Thyroid gland (tissue), 4 donors: Measurements from ENCODE around the gene PKHD1. TPM values are rescaled to one million over a fixed set of nuclear protein-coding genes. Genes with fewer than 3 reads are reported as not detected.

ENCODE experiments used
- DNase-seq, 2 donors: peaks; one replicate each; pipeline ENCODE4 v3.0.0-alpha.2; 2019
- H3K27ac ChIP-seq, 3 donors: fragments of 200-600 bp; sonication (generic); 1 replicate in 2 of 3; 2 replicates in 1 of 3; pipeline ENCODE4 v1.5.1; 2016 to 2019; ENCODE audit warnings: mild to moderate bottlenecking in 1 of 3, moderate library complexity in 1 of 3
- H3K27me3 ChIP-seq: fragments of 200-600 bp; sonication (generic); one replicate; pipeline ENCODE4 v1.5.1; 2019
- H3K36me3 ChIP-seq, 2 donors: fragments of 200-600 bp; sonication (generic); one replicate each; pipeline ENCODE4 v1.5.1; 2016 to 2019
- H3K4me1 ChIP-seq, 2 donors: fragments of 200-600 bp; sonication (generic); one replicate each; pipeline ENCODE4 v1.5.1; 2017 to 2019
- H3K4me3 ChIP-seq, 3 donors: fragments of 200-600 bp; sonication (generic); replicated peaks in 1 of 3; 1 replicate in 2 of 3; 2 replicates in 1 of 3; pipeline ENCODE4 v1.5.1; 2016; ENCODE audit warnings: mild to moderate bottlenecking in 1 of 3
- H3K9me3 ChIP-seq: fragments of 200-600 bp; sonication (generic); one replicate; pipeline ENCODE4 v1.5.1; 2017
- POLR2A ChIP-seq, 2 donors: fragments of 450-650 bp; IDR thresholded peaks; one replicate each; pipeline ENCODE4 v1.6.1; 2017; ENCODE audit warnings: antibody characterized with exemption in 2 of 2, mild to moderate bottlenecking in 2 of 2, moderate library complexity in 1 of 2
- WGBS, 2 donors: methylation state at CpG; one replicate each; pipeline ENCODE4 v1.1.5; 2017; 5-methylcytosine and 5-hydroxymethylcytosine counted together
- intact Hi-C: fragments of 100-400 bp; cut with DNase I; formaldehyde crosslinking; loops from one replicate; pipeline ENCODE4 v1.15.1; 2023
- total RNA-seq, 4 donors: library from RNA; depleted of rRNA; stranded (reverse); fragments of >200 nt; gene quantifications; one replicate each; pipeline ENCODE4 v1.2.3, GENCODE V29; 2016
- TF ChIP-seq, protein P1 (sequence below), 6 experiments: fragments of 200-600 bp in 3 of 6; fragments of 450-650 bp in 3 of 6; sonication (generic) in 3 of 6; IDR thresholded peaks; one replicate each; pipeline ENCODE4 v1.5.1; 2016 to 2019; ENCODE audit warnings: antibody characterized with exemption in 6 of 6, mild to moderate bottlenecking in 2 of 6, inconsistent platforms in 1 of 6, moderate library complexity in 1 of 6

Gene PKHD1
- total RNA-seq, 4 donors from 2014 or later: under 0.01 to 0.11 (median 0.07) TPM

- H3K9me3 ChIP-seq: no peaks in the 10 kb centered on the region
- no peaks in the 10 kb centered on the region for H3K27me3 ChIP-seq
- no peaks in the 10 kb centered on the region for H3K4me1 ChIP-seq
- H3K36me3 ChIP-seq: no peaks in the 10 kb centered on the region
- DNase-seq: no peak
- intact Hi-C loops: no loop called here
- no peak for TF ChIP-seq POLR2A (IDR thresholded peaks at IDR 0.05)
- TF ChIP-seq, protein P1, sequence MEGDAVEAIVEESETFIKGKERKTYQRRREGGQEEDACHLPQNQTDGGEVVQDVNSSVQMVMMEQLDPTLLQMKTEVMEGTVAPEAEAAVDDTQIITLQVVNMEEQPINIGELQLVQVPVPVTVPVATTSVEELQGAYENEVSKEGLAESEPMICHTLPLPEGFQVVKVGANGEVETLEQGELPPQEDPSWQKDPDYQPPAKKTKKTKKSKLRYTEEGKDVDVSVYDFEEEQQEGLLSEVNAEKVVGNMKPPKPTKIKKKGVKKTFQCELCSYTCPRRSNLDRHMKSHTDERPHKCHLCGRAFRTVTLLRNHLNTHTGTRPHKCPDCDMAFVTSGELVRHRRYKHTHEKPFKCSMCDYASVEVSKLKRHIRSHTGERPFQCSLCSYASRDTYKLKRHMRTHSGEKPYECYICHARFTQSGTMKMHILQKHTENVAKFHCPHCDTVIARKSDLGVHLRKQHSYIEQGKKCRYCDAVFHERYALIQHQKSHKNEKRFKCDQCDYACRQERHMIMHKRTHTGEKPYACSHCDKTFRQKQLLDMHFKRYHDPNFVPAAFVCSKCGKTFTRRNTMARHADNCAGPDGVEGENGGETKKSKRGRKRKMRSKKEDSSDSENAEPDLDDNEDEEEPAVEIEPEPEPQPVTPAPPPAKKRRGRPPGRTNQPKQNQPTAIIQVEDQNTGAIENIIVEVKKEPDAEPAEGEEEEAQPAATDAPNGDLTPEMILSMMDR (IDR thresholded peaks at IDR 0.05): no peak
- H3K4me3 ChIP-seq: no peak overlapping the region
- 87 to 91% methylated on average over 1 of the region's 1 CpG for WGBS, 2 donors
- H3K27ac ChIP-seq: no peak overlapping the region
Observed at GRCh38 chr6:51616243-51616642, 471.2 kb downstream of the PKHD1 start.

GRCh38 chr6:51614725-51615124, 472.7 kb downstream of the PKHD1 start:
- no peak overlapping the region for H3K27ac ChIP-seq
- H3K27me3 ChIP-seq: no peaks in the 10 kb centered on the region
- no peaks in the 10 kb centered on the region for H3K9me3 ChIP-seq
- DNase-seq: no peak
- intact Hi-C loops: no loop called here
- no peak for TF ChIP-seq POLR2A (IDR thresholded peaks at IDR 0.05)
- TF ChIP-seq, protein P1 (IDR thresholded peaks at IDR 0.05): no peak
- H3K4me1 ChIP-seq: no peaks in the 10 kb centered on the region
- H3K36me3 ChIP-seq: no peaks in the 10 kb centered on the region
- H3K4me3 ChIP-seq: no peak overlapping the region

DNA sequence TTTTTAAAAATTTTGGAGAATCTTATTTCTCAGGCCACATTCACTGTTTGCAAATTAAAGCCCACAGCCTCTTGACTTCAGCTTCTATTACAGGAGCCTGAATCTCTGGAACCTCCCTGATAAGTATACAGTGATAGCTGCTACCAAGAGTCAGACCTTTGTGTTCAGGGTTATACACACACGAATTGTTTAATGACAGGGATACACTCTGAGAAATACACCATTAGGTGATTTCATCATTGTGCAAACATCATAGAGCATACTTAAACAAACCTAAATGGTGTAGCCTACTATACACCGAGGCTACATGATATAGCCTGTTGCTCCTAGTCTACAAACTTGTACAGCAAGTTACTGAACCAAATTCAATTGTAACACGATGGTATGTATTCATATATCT, 473.9 kb downstream of the PKHD1 start:
- H3K4me1 ChIP-seq: no peaks in the 10 kb centered on the region
- WGBS, 2 donors: 84 to 87% methylated on average over 3 of the region's 3 CpGs
- no peaks in the 10 kb centered on the region for H3K36me3 ChIP-seq
- DNase-seq: no peak
- H3K27me3 ChIP-seq: no peaks in the 10 kb centered on the region
- TF ChIP-seq, protein P1 (IDR thresholded peaks at IDR 0.05): no peak
- TF ChIP-seq POLR2A (IDR thresholded peaks at IDR 0.05): no peak
- no peak overlapping the region for H3K4me3 ChIP-seq
- no peaks in the 10 kb centered on the region for H3K9me3 ChIP-seq
- intact Hi-C loops: no loop called here
- no peak overlapping the region for H3K27ac ChIP-seq

DNA sequence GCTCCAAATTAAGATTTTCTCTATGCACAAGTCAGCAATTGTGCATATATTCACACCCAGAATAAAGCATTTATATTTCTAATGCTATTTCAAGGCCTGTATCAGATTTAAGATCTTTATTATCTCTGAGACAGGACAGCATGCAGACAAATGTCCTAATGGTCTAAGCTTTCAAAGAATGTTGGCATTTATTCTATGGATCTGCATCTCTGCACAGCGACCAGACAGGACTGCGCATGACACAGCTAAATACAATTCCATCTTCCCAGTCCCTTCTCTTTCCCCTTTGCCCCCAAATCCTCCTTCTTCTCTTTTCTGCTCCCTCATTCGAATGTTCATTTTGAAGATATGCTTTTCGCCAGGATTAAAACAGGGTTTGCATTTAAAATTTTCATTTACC, 478.5 kb downstream of the PKHD1 start:
- H3K36me3 ChIP-seq: no peaks in the 10 kb centered on the region
- DNase-seq: no peak
- no peaks in the 10 kb centered on the region for H3K9me3 ChIP-seq
- intact Hi-C loops: no loop called here
- WGBS, 2 donors: 82 to 85% methylated on average over 4 of the region's 4 CpGs
- H3K27me3 ChIP-seq: no peaks in the 10 kb centered on the region
- no peaks in the 10 kb centered on the region for H3K4me1 ChIP-seq
- no peak overlapping the region for H3K4me3 ChIP-seq
- no peak for TF ChIP-seq POLR2A (IDR thresholded peaks at IDR 0.05)
- TF ChIP-seq, protein P1 (IDR thresholded peaks at IDR 0.05): no peak
- H3K27ac ChIP-seq: no peak overlapping the region

DNA sequence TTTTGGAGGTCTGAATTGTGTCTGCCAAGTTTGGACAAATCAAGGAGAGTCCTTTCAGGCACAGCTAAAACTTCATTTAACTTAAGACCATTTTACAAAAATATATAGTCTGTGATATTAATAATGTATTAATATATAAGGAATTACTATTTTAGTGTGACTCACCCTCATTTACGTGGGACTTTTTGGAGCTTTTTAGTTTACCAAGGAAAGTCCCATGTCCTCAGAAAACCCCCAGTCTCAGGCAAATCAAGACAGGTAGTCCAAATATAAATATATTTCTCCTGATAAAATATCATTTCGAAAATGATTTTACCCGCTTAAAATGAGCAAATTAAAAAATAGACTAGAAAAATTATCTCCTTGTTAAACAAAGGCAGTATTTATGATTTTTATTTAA, 479.0 kb downstream of the PKHD1 start:
- Histone ChIP-seq H3K4me3 (no peak overlapping the region), H3K36me3 (no peaks in the 10 kb centered on the region), H3K9me3 (no peaks in the 10 kb centered on the region), H3K27me3 (no peaks in the 10 kb centered on the region), H3K4me1 (no peaks in the 10 kb centered on the region), H3K27ac (no peak overlapping the region)
- intact Hi-C loops: no loop called here
- 85 to 88% methylated on average over 3 of the region's 3 CpGs for WGBS, 2 donors
- no peak for DNase-seq
- no peak for TF ChIP-seq POLR2A (IDR thresholded peaks at IDR 0.05)
- TF ChIP-seq, protein P1 (IDR thresholded peaks at IDR 0.05): no peak
